Fibroblast of lung (primary cell): ENCODE data around the gene FAM110A.

Experiments used
- EZH2 ChIP-seq: IDR thresholded peaks from 2 replicates; pipeline ENCODE4 v1.5.1; 2012; ENCODE audit warnings: low read length, control low read depth, mild to moderate bottlenecking; ENCODE audit errors: missing control alignments
- TF ChIP-seq, protein P1 (sequence below), 2 donors: IDR thresholded peaks in 1 of 2; conservative IDR thresholded peaks in 1 of 2; 1 replicate in 1 of 2; 2 replicates in 1 of 2; pipeline ENCODE4 v1.5.1; 2011 to 2012; ENCODE audit warnings: low read length in 2 of 2, control low read depth in 1 of 2, inconsistent platforms in 1 of 2, low read depth in 1 of 2, mild to moderate bottlenecking in 1 of 2

DNA sequence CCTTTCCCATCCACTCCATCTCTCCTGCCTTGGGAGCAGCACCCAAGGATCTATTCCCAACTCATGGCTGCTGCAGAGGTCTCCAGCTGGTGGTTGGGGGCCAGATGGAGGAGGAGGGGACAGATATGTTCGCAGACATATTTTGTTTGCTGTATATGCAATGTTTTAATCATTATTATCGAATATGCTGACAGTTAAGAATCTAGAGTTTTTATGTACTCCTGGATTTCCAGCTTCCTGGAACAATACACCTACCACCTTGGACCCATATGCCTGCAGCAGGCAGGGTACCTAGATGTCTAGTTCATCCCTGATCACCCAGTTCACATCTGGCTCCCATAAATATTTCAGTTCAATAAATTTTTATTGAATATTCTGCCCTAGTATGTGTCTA is 9.0 kb downstream of the FAM110A start:
- TF ChIP-seq, protein P1, sequence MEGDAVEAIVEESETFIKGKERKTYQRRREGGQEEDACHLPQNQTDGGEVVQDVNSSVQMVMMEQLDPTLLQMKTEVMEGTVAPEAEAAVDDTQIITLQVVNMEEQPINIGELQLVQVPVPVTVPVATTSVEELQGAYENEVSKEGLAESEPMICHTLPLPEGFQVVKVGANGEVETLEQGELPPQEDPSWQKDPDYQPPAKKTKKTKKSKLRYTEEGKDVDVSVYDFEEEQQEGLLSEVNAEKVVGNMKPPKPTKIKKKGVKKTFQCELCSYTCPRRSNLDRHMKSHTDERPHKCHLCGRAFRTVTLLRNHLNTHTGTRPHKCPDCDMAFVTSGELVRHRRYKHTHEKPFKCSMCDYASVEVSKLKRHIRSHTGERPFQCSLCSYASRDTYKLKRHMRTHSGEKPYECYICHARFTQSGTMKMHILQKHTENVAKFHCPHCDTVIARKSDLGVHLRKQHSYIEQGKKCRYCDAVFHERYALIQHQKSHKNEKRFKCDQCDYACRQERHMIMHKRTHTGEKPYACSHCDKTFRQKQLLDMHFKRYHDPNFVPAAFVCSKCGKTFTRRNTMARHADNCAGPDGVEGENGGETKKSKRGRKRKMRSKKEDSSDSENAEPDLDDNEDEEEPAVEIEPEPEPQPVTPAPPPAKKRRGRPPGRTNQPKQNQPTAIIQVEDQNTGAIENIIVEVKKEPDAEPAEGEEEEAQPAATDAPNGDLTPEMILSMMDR (conservative IDR thresholded peaks at IDR 0.05 in 1 of 2, IDR thresholded peaks at IDR 0.05 in 1 of 2; ENCODE audit: low read depth in 1 of 2, low read length in 2 of 2), result no peak
- no peak for TF ChIP-seq EZH2
